NCI-H774 (cell line): ENCODE data around the gene KCNE1.
"Not testable (repeated sequence)": the region's sequence is repeated elsewhere in the genome, so short reads cannot be mapped to it uniquely, and the experiment has no call there.

ENCODE experiments used
- DNase-seq: peaks from one replicate; lab custom pipeline; 2025; lab: John Stamatoyannopoulos, UW

The KCNE1 gene

DNA sequence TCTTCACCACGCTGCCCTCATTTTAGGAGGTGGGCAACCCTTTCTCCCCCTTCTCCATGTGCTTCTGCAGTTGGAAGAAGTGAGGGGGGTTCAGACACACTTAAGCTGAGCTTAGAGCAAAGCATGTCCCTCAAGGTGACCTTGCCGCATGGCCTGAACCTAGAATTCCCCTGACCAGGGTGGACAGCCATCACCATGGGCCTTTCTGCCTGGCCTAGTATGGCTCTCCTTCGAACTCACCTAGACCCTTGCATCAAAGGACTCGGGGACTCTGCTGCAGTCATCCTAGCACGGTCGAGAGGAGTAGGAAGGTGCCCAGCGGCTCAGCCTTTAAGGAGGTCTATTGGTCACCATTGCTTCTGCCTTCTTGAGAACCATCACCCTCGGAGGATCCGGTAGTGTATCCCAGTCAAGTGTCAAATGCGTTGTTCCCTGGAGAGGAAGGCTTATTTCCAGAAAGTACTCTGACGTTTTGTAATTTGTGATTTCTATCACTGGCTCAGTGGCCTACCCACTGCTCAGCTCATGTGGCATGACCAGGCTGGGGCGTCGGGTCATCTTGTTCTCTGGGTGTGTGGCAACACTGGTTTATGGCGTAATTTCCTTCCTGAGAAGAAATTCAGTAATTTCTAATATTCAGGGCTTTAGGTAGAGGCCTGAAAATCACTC is at the start of gene KCNE1:
Gene KCNE1, minus strand, starts transcription at position 424 of the 669 bp plus-strand sequence. CDS start 62,576 bp downstream, outside the sequence.
- DNase-seq = no peak

DNA sequence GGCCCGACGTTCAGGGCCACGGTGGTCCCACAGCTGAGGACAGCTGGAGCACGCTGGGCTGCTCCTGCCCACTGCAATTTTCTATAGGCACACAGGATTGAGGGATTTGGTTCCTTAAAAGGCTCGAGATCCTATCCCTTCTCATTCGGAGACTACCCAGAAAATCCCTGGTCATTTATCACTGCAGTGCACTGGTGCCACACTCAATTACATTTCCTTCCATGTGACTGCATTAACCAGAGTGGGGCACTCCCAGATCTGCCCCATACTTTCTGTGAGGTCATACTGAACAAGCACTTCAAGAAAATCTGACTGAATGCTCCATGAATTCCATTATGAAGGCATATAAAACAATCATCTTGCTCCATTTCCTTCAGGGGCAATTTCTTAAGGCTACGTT is 49.8 kb upstream of the KCNE1 start:
- DNase-seq = no peak

DNA sequence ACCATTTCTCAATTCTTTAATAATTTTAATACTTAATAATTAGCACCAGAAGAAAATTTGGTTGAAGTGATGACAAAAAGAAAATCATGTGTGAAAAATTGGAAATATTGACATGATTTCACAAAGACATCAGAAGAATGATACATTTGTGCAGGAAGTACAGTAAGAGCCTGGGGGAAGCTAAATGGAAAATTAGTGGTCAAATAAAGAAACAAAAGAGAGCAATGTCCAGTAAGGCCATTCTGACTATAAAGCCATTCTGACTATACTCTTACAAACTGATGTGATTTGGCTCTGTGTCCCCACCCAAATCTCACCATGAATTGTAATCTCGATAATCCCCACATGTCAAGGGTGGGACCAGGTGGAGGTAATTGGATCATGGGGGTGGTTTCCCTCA is 48.6 kb upstream of the KCNE1 start:
- no peak for DNase-seq

DNA sequence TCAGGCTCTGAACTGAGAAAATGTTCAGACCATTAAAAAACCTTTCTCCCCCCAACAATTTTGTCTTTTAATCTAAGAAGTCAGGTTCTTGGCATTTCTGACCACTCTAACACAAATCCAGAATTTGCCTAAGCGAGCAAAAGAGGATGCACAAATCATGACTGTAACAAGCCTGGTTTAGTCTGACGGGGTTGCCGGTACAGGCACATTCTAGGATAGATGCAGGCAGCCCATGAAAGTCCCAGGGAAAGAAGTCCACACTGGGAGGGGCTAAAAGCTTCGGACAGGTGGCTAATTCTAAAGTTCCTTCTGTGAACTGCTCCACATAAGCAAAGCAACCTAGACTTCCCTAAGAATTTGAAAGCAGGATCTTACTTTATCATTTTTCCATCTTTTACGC is 48.0 kb upstream of the KCNE1 start:
- no peak for DNase-seq

DNA sequence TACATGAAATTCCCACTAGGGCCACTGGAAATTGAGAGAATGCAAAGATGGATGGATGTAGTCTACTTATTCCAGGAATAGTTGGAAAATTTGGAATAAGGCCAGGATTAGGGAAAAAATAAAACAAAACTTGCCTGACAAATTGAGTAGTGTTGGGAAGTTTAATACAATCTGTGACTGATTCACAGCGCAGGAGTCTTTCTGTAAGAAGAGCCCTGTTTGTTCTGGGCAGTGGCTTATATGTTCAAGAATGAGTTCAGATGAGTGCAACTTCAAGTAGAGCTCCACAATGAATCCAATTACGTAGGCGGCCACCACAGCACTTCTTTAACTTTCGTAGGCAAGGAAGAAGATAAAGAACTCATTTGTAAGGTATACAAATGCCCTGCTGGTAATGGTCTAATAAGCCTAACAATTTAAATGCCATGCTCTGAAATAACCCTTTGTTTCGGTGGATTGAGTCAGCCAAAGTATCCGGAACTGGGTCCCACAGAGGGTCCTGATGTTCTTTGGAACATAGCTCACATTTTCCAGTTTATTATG is 47.1 kb upstream of the KCNE1 start:
- no peak for DNase-seq

DNA sequence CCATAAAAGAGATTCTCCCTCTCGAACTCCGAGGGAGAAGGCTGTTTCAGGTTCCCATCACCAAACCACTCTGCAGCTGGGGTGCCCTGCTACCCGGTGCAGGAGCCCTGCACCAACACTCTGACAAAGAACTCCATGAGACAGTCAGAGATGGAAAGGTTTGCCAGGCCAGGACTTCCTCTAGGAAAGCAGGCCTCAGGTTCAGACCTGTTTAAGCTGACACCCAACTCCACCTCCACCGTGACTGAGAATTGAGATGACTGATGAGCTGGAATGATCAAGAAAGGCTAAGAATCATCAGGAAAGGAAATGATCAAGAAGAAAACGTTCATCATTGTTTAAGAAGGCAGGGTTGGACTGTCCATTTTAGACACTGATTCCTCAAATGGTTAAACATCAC is 46.2 kb upstream of the KCNE1 start:
- DNase-seq = no peak

DNA sequence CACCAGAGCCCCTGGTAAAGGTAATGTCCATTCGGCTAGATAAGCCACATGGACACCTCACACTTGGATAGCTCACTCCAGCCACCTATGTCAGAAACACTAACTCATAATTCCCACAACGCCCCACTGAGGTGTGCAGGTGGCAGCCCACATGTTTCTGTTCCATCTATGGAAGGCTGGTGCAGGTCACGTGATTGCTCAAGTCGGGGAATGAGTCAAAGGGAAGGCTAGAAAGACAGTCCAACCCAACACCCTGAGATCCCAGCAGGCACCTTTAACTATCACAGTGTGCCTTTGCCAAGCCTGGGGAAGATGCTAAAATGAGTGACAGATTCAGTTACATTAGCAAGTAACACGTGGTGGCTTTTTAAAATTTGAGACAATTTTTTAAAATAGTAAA is 45.3 kb upstream of the KCNE1 start:
- DNase-seq = no peak

DNA sequence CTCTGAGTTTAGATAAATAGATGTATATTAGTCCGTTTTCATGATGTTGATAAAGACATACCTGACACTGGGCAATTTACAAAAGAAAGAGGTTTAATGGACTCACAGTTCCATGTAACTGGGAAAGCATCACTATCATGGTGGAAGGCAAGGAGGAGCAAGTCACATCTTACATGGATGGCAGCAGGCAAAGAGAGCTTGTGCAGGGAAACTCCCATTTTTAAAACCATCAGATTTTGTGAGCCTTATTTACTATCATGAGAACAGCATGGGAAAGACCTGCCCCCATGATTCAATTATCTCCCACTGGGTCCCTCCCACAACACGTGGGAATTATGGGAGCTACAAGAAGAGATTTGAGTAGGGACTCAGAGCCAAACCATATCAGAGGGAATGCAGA is 42.7 kb upstream of the KCNE1 start:
- DNase-seq = not testable (repeated sequence)

DNA sequence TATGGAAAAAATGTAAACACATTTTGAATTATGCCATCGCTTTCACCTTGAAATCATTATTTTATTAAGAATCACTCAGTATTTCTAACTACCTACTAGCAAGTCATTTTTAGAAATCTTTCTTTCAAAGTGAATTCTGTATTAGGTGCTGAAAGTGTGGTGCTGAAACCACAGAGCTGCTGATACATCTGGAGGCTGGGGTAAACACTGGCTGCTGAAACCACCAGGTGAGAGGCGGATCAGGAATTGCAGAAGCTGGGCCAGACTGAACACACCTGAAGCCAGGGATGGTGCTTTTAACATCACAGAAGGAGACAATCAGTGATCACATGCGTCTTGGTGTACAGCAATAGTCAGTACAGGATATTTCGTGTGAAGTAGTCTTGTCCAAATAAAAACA is 42.2 kb upstream of the KCNE1 start:
- no peak for DNase-seq

DNA sequence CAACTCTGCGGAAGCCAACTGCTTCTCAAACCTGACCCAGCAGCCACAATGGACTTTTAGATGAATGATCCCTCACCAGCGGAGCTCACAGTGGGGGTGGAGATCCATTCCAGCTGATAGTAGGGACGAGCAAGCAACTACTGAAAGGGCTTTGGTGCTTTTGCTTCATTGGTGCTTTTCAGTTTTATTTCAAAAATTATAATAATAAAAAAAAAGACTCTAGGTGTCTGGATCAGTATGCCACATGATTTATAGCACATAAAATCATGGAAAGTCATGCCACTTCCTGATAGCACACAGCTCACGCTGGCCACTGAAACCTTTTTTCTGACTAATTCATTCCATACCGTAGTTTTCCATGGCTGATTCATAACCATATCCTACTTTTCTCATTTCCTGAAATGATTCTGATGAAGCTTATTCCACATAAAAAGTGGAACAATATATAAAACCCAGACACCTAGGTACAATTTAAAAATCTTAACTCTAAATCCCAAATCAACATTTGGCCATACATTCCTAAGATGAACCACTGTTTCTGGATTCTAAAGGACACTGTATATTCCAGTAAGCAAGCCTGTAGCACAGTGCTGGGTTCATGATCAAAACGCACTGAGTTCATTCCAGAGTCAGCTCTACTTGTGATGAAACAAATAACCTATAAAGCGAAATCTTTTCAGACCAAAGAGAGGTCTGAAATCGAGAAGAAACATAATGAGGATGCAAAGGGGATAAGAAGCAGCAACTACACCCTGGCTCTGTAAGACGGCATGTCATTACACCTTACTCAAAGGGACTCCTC is 41.3 kb upstream of the KCNE1 start:
- DNase-seq = no peak

DNA sequence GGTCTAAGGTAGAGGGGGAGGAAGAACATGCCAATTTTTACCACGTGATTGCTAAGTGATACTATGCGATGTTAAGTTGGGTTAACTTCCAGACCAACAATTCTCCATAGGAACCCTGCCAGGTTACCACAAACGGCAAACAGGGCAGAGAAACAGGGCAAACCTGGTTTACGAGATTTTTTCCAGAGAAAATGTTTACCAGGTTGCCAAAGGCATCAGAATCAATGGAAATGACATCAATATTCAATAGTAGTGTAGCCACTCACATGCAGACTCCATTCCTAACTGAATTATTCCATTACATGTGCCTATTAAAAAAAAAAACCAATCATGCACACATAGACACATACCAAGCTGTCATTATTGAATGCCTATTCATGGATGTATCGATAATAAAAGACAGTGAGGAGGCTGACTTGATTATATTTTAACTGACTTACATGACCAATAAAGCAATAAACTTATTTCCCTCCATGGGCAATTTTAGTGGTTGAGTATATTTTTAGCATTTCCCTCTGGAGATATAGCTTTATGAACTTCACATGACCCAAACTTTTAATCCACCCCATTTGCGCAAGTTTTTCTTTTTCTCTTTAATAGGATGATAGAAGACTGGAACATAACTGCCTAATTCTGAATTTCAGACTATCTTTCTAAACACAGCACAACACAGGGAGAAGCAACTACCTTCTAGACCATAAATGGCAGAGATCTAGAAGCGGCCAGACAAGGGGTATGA is 40.5 kb upstream of the KCNE1 start:
- no peak for DNase-seq

DNA sequence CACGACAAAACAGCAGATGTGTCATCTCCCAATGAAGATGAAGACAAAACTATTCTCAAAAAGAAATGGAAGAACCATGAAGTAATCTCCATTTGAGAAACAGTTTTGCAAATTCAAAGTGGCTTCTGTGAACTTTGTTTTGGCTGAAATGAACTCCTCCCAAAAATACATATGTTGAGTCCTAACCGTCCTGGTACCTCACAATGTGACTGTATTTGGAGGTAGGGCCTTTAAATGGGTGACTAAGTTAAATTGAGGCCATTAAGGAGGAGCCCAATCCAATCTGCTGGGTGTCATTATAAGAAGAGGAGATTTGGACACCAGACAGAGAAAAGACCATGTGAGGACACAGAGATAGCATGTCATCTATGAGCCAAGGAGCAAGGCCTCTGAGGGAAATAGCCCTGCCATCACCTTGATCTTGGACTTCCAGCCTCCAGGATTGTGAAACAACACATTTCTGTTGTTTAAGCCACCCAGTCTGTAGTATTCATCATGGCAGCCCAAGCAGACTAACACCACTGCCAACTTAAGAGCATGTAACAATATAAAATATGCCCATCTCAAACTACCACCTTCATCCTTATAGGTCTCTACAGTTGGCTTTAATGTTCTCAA is 38.3 kb upstream of the KCNE1 start:
- no peak for DNase-seq

DNA sequence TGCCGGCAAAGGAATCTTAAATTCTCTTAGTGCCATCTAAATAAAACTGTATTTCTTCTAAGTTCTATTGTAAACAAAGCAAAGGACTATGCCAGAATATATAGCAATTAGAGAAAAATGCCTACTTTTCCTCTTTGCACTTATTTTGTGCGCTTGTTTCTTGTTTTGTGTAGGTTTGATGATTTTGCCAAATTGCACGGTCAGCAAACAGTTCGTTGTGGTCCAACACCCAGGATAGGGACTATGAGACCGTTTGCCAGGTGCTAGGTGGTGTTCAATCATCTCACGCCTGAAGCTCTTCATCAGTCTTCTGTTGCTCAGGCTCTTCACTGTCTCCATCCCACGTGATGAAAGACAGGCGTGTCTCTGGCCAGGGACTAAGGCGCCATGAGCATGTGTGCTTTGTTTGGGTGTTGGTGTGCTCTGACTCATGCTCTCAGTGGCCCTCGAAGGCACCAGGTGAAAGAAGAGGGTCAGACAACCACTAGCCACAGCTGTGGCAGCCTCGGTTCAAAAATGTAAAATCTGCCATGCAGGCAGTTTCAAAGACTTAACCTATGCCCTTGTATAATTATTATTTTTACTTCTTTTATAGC is 36.9 kb upstream of the KCNE1 start:
- no peak for DNase-seq

DNA sequence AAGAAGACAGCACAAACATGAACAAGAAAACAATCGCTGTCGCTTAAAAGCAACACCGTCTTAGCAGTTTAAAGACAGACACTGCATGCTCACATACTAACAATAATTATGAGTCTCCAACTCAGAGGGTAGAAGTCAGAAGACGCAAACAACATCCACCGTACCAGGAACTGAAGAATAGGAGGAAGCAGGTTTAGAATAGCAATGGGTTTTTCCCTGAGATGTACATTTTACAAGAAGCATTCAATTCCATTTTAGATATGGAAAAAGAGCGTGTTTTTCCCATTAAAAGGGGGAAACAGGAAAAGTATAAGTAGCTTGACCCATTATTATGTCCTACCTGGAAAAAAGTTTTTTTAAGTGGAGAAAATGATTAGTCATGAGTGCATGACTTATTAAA is 34.5 kb upstream of the KCNE1 start:
- no peak for DNase-seq

DNA sequence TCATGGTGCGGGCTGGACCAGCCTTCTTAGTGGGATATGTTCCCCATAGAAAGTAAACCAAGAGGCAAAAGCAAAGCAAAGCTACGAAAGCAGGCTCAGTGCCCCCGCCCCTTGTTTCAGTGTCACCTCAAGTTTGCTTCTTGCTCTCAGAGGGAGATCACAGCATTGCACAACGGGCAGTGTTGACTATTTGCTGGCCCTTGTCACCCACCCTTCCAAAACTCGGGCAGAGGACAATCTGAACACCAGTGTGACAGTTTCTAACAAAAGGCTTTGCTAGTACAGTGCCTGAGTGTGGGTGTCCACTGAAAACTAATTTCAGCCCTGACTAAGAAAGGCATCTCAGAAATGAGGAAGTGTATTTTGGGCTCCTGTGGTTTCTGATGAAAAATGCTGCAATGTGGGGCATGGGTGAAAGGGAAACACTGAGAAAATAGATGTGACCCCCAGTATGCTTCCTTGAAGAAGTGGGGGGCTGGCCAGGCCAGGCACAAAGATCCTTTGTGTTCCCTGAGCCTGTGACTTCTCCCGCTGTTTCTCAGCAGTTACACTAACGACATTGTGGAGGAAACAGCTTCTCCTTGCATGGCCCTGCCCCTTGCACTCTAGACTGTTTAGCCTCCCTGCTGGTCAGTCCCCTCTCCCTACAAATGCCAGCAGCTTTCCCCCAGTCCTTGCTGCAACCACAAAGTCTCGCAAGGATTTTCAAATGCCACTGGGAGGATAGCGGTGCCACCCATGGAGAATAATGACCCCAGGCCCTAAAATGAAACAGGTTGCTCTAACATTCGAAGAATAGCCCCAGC is 33.3 kb upstream of the KCNE1 start:
- DNase-seq = no peak

DNA sequence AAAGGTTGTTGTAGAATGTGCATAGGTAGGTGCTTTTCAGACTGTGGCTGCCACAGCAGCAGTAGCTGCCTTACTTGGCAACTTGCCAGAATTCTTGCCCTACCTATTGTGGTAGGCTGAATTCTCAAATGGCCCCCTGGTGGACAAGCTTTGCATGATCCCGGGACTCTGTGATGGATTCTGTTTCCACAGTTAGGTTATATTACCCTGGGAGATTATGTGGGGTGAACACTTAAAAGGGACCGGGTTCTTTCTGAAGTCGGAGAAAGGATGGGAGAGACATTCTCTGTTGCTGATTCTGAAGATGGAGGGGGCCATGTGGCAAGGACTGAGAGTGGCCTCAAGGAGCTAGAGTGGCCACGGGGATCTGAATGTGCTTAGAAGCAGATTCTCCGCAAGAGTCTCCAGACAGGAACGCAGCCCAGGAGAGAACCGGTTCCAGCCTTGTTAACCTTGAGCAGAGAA is 32.1 kb upstream of the KCNE1 start:
- DNase-seq = peak; percentile 1

DNA sequence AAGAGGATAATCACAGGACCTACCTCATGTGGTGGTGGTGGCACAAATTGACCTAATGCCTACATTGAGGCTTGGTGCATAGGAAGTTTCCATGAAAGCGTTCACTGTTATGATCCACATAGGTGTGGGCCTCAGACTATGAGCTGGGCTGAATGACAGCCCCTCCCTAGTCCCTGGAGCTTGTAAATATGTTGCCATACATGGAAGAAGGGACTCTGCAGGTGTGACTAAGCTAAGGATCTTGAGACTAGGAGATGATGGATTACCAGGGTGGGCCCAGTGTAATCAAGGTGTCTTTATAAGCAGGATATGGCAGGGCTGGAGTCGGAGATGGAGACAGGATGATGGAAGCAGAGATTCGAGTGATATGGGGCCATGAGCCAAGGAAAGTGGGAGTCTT is 31.0 kb upstream of the KCNE1 start:
- no peak for DNase-seq

DNA sequence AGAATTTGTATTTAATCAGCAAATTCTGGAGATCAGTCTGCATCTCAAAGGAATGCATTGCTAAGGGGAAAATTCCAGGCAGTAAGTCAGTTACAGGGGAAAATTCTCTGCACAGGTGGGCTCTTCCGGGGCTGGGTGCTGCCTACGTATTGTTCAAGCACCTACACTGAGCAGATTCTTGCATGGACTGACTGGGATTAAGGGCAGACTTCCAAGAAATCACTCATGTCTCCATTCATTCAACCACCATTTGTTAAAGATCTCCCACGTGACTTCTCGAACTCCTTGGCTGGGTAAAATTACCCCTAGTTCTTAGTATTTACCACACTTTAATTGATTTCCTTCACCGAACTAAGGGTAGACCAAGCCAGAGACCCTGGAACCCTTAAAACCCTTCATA is 28.2 kb upstream of the KCNE1 start:
- DNase-seq = no peak

DNA sequence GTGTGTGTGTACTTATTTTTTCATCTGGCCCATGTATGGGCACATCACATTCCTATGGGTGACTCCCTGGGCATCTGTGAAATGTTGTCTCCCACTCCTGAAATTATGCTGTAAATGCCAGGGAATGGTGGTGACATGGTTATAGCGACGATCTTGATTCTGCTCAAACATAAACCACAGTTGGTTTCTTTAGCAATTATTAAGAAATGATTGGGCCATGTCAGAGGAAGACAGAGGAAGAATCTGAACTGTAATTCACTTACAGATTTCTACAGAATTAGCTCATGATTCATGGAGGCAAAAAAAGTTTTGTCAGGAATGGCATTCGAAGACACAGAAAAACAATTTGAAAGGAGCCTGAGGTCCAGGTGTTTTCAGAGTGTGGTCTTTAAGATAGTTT is 25.8 kb upstream of the KCNE1 start:
- no peak for DNase-seq

DNA sequence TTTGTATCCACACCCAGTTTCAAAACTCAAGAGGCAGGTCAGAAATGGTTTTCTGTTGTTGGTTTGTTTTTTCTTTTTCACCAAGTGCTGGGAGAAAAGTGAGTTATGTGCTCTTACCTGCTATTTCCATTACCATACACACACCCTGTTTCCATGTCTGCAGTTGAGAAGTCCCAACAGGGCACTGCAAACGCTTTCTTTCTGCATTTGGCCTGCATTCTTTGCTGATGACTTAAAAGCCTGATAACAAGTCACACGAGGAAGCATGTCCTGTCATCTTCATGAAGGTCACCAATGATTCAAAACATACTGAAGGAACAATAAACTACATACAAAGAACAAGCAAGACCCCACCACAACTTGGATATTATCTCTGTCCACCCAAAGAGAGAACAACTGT is 24.8 kb upstream of the KCNE1 start:
- no peak for DNase-seq

DNA sequence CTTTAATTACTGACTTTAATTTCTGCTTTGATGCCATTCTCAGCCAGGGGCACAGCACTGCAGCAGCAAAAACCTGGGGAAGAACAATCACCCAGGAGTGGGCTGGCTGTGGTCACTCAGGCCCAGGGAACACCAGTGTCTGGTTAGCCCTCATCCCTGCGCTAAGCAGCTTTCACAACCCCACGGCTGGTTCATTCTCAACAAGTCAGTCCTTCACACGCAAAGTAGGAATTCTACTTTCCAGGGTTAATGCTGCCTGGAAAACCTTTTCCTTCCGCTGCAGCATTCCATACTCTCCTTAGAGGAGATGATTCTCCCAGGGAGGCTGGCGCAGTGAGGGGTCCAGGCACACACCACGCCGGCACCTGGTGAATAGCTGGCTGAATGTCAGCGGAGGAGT is 24.3 kb upstream of the KCNE1 start:
- DNase-seq = no peak
